Renal cortical epithelial cell (primary cell): ENCODE measurements around the gene GM2A. TPM values are rescaled to one million over a fixed set of nuclear protein-coding genes. Genes with fewer than 3 reads are reported as not detected.
"Not testable (repeated sequence)": the region's sequence is repeated elsewhere in the genome, so short reads cannot be mapped to it uniquely, and the experiment has no call there.

Experiments used
- DNase-seq: peaks from one replicate; pipeline ENCODE4 v3.0.0-alpha.2; 2011; ENCODE audit warnings: low read depth
- total RNA-seq: library from RNA; depleted of rRNA; stranded (reverse); fragments of >200 nt; gene quantifications from 2 replicates; pipeline ENCODE4 v1.2.3, GENCODE V29; 2014

GM2A gene
- total RNA-seq, 1 donor from 2014 or later: 17.4 TPM

DNA sequence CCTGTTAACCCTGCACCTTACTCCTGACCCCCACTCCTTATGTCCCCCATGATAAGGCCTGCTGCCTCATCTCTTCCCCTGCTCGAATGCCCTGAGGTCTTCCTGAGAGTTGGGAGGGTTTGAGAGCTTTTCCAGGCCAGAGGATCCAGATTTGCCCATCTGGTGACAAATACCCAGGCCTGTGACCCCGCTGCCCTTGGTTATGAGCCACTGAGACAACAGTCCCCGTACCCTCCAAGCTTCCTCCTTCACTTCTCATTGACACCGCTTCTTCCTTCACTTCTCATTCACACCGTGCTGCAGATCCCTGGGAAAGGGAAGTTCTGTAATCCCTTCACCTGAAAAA lies 593 bp downstream of the GM2A start:
- DNase-seq: no peak

DNA sequence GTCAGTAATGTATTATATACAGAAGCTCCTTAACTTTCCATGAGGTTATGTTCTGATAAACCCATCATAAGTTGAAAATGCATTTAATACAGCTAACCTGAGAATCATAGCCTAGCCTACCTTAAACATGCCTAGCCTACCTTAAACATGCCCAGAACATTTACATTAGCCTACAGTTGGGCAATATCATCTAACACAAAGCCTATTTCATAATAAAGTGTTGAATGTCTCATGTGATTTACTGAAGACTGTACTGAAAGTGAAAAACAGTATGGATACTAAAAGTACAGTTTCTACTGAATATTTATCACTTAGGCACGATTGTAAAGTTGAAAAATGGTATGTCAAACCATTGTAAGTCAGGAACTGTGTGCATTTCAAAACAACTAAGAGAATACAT lies 1.6 kb downstream of the GM2A start:
- DNase-seq: no peak

GRCh38 chr5:151254990-151255389 lies 2.0 kb downstream of the GM2A start:
- not testable (repeated sequence) for DNase-seq

DNA sequence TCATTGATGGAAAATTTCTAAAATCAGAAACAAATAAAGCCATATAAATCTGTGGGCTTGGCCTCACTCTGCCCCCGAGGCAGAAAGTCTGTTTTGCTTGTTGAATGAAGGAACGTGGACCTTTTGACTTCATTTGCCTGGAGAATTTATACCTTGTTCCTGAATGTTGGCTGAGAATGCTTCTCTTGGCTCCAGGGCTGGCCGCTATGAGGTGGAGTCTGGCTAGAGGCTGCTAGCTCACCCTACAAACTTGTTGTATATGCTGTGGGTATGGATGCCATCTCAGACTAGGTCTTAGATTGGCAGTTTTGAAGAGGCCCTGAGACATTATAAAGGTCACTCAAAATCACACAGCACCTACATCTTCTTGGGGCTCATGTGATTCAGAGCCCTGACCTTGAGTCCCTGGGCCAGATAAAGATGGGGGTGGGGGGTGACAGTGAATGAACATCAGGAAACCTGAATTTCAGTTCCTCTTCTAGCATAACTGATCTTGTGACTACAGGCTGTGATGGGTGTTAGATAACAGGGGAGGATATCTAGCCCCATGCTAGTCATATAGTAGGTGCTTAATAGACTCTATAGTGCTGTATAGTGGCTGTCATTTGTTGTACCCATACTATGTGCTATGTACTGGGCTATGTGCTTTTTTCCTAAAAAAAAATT lies 2.8 kb downstream of the GM2A start:
- DNase-seq: no peak

- DNase-seq: peak; percentile 41
Observed at GRCh38 chr5:151257731-151258181, 4.8 kb downstream of the GM2A start.

DNA sequence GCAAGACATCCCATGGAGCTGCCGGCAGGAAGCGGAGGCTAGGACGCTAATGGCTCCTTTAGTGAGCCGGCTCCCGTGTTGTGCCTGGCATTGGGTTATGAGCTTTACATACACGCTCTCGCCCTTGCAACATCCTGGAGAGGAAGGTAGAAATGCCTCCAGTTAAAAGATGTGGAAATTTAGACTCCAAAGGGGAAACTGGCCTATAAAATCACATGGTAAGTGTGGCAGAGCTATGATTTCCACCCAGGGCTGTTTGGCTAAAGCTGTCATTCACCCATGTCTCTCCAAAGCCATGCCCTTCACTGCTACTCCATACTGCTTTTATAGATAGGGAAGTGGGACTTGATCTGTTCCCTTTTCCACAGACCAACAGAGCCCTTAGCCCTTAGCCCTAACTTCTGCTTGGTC lies 5.2 kb downstream of the GM2A start:
- no peak for DNase-seq

- DNase-seq: no peak
Observed at GRCh38 chr5:151258816-151259215, 5.8 kb downstream of the GM2A start.

GRCh38 chr5:151259931-151260330 lies 6.9 kb downstream of the GM2A start:
- DNase-seq: no peak

DNA sequence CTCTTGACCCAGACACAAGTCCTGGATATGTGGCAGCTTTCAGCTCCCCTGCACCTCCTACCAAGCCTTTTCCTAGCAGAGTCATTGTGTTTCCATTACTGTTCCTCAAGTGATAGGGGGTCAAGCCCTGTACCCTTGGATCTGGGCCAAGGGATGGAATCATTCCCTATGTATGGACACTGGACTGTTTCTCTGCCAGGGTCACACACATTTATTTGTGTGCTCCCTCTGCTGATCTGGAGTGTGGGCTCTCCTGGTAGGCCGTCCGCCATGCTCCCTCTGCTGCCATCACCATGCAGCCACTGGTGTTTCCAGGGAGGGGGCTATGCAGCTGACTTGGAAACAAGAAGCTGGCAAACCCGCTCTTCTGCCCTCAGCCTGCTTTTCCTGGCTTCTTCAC lies 9.5 kb downstream of the GM2A start:
- no peak for DNase-seq

GRCh38 chr5:151264113-151264512 lies 11.1 kb downstream of the GM2A start:
- DNase-seq: peak; percentile 59

DNA sequence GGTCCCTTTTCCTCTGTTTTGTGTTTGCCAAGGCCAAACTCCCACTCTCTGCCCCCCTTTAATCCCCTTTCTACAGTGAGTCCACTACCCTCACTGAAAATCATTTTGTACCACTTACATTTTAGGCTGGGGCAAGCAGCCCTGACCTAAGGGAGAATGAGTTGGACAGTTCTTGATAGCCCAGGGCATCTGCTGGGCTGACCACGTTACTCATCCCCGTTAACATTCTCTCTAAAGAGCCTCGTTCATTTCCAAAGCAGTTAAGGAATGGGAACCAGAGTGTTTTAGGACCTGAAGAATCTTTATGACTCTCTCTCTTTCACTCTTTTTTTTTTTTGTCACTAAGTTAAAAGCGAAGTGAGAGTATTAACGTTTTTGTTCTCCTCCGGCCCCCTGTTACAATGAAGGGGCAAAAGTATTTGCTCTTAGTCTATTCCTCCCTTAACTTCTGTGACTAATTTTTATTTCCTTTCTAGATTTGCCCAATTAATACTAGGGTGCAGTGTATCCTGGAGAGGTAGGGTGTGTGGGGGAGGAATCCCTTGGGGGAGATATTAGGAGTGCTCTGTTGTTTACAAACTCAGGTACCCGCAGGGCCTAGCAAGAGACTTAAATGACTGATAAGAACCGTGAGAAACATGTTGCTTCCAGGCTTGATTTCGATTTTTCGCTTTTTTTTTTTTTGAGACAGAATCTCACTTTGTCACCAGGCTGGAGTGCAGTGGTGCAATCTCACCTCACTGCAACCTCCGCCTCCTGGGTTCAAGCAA lies 14.7 kb downstream of the GM2A start:
- DNase-seq: no peak

GRCh38 chr5:151270599-151270998 lies 17.6 kb downstream of the GM2A start:
- DNase-seq: peak; percentile 29

DNA sequence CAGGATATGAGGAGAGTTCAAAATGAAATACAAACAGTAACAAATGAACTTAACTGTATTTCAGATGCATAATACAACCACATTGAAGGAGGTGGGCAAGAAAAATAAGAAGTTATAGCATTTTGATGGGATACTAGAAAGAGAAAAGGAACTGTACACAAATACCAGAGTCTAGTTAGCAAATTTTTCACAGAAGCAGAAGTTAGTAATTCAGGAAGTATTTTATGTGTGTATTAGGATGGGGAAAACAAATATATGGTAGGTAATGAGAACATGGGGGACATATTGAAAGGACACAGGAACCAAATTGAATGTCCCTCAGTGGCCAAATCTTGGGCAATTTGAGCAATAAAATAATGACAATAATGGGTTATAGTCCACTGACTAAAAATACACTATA lies 18.4 kb downstream of the GM2A start:
- no peak for DNase-seq

DNA sequence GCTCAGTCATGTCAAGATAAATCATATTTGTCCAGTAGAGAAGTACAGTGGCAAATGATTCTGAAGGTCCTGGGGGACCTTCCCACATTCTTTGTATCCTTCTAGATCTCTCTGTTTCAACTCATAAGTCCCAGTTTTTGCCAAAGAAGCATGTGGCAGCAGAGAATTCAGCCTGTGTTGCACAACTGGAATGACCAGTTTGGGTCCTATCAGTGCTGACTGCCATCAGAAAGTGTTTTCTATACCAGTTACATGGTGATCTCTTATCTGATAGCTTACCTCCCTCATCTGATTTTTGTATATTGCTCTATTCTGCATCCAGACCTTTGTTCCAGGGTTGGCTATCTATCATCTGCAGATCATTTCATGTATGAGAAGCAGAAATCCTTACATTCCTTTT lies 21.7 kb downstream of the GM2A start:
- no peak for DNase-seq

- DNase-seq: no peak
Observed at GRCh38 chr5:151275803-151276202, 22.8 kb downstream of the GM2A start.

DNA sequence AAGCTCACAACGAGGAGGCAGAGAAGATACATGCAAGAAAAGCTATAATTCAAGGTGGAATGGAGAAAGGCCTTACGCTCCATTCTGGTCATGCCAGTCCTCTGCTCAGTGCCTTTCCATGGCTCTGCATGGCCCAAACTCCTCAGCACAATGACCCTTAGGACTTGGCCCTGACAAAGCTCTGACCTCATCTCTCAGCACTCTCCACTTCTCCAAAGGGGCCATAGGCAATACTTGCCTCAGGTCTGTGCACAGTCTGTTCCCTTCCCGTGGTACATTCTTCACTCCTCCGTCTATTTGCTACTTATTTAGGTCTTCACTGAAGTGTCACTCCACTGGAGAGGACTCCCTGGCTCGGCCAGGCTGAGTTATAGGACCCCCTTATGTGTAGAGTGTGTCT lies 25.9 kb downstream of the GM2A start:
- no peak for DNase-seq

- no peak for DNase-seq
Observed at GRCh38 chr5:151280443-151280842, 27.5 kb downstream of the GM2A start.

DNA sequence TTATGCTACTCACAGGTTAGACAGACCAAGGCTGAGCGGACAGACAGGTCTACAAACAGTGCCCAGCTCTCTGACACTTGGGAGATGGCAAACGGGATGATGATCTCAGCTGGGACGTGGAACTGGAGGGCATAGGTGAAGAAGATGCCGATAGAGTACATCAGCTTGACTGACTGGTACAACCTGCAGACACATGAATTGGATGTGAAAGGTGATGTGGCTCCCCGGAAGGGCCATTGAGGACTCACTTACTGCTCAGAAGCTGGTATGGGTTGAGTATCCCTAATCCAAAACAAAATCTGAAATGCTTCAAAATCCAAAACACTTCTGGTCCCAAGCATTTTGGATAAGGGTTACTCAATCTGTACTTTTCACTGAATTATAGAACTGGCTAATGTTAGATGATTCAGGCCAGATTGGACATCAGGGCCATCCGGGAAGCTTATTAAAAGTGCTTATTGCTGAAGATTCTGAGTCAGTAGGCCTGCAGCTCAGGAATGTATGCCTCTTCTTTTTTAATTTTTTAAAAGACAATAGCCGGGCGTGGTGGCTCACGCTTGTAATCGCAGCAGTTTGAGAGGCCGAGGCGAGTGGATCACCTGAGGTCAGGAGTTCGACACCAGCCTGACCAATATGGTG lies 28.1 kb downstream of the GM2A start:
- no peak for DNase-seq

DNA sequence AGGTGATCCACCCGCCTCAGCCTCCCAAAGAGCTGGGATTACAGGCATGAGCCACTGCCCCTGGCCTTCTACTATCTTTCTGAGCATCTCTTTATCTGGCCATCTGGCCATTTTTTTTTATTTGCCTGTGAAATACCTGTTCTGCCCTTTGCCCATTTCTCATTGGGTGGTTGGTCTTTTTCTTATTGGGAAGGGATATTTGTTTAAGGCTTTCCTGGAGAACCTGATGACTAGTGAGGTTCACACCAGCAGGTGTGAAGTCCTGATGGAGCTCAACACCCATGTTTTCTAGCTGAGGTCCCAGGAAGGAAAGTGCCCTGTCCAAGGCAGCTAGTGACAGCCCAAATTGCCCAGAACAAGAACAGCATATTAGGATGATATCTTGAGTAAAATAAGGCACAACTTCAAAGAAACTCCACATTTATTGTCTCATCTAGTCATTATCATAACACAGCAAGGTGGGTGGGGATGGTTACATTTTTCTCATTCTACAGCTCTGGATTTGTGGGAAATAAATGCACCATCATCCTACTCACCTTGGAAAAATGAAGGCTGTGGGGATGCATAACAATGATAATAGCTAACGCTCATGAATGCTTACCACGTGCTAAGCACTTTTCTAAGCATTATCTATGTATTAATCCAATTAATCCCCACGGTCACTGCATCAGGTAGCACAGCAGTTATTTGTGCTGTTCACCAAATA lies 30.3 kb downstream of the GM2A start:
- no peak for DNase-seq

DNA sequence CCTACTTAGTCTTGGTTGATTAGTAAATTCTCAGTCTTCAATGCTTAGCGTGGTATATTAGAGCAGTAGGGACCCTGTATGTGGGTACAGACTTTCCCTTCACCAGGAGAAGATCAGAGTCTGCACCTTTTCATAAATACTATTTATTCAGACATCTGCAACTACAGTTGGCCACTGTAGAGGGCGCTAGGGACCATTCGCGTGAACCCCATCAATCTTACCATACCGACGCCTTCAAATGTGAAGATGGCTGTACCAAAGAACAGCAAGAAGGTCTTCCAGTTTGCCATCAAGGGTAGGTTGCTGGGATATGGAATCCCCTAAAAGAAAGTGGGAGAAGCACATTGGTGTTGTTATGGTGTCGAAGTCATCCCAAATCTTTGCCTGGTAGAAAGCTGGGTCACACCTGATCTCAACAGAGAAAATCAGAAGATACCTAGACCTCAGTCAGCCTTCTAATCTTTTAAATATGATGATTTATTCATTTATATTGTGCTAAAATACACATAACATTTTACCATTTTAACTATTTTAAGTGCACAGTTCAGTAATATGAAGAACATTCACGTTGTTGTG lies 31.5 kb downstream of the GM2A start:
- no peak for DNase-seq

DNA sequence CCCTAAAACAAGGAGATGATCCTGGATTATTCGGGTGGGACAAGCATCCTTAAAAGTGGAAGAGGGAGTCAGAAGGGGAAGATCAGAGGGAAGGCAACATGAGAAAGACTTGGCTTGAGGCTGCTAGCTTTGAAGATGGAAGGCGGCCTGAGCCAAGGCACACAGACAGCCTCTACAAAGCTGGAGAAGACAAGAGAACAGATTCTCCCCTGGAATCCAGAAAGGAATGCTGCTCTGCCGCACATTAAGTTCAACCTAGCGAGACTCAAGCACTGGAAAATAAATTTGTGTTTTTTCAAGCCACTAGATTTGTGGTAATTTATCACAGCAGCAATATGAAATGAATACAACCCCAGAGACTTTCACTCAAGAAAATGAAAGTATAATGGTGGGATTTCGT lies 32.7 kb downstream of the GM2A start:
- DNase-seq: no peak

DNA sequence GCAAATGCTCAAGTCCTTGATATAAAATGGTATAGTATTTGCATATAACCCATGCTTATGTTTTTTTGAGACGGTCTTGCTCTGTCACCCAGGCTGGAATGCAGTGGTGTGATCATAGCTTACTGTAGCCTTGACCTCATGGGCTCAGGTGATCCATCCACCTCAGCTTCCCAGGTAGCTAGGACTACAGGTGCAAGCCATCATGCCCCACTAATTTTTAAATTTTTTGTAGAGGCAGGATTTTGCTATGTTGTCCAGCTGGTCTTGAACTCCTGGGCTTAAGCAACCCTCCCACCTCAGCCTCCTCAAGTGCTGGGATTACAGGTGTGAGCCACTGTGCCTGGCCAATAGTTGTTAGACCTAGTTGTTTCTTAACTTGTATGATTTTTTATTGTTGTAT lies 33.3 kb downstream of the GM2A start:
- DNase-seq: no peak
